Hepatocyte (in vitro differentiated cells): ENCODE measurements around the gene TBX3.

ENCODE experiments used
- CTCF ChIP-seq: fragments of 200-600 bp; sonication (generic); IDR thresholded peaks from 2 replicates; pipeline ENCODE4 v1.5.1; 2016; ENCODE audit warnings: antibody characterized with exemption, mild to moderate bottlenecking; ENCODE audit not compliant: poor library complexity
- EZH2 ChIP-seq: fragments of 200-600 bp; sonication (generic); IDR thresholded peaks from 2 replicates; pipeline ENCODE4 v1.6.1; 2016; ENCODE audit warnings: antibody characterized with exemption, mild to moderate bottlenecking, borderline replicate concordance

GRCh38 chr12:114671443-114672411, 12.2 kb downstream of the TBX3 start:
- TF ChIP-seq CTCF, result no peak
- TF ChIP-seq EZH2, result no peak
